HepG2 (cell line): ENCODE measurements around the gene HOXC5. TPM values are rescaled to one million over a fixed set of nuclear protein-coding genes. Genes with fewer than 3 reads are reported as not detected.

Experiments used
- ATAC-seq: fragments of 200-7000 bp; cut with Tn5 transposase; 3 replicates; pipeline ENCODE4 v1.9.1; 2020; ENCODE audit warnings: mild to moderate bottlenecking, moderate library complexity
- BruUV-seq: library from RNA; stranded (reverse); fragments of 400-500 nt; replicated peaks from 2 replicates; lab custom pipeline; 2021; lab: Mats Ljungman, UMichigan
- CTCF ChIA-PET: fragments of 300-600 bp; formaldehyde crosslinking; extraction: SDS; loops from one replicate; lab custom pipeline; 2021; ENCODE audit warnings: low total read pairs, inconsistent platforms, low intra/inter-chr PET ratio; lab: Yijun Ruan, JAX
- POLR2A ChIA-PET: fragments of 350-600 bp; sonication (Branson Sonifier 250); formaldehyde crosslinking; loops from one replicate; lab custom pipeline; 2020; ENCODE audit warnings: antibody characterized with exemption, inconsistent platforms; lab: Yijun Ruan, JAX
- DNase-seq: peaks from one replicate; pipeline ENCODE4 v3.0.0-alpha.2; 2015; ENCODE audit warnings: low spot score
- FAIRE-seq: peaks from 3 replicates; lab custom pipeline; 2011; peaks lifted over from hg19 to GRCh38; lab: Jason Lieb, UNC
- H2AFZ ChIP-seq: one replicate; pipeline ENCODE4 v1.6.1; 2011; ENCODE audit warnings: low read length, inconsistent platforms
- H3K27ac ChIP-seq: fragments of 300-600 bp; 3 replicates; pipeline ENCODE4 v1.8.0; 2011; ENCODE audit warnings: mixed run types, mild to moderate bottlenecking, mixed read lengths, low read length, inconsistent platforms; ENCODE audit not compliant: insufficient read depth; ENCODE audit errors: extremely low read length
- H3K27me3 ChIP-seq, 2 experiments: fragments of 200-600 bp in 1 of 2; 2 replicates in 1 of 2; 3 replicates in 1 of 2; pipeline versions ENCODE4 v1.6.0 to v1.8.0; 2011; ENCODE audit warnings: low read length in 2 of 2, mild to moderate bottlenecking in 2 of 2, moderate library complexity in 2 of 2, inconsistent platforms in 1 of 2; ENCODE audit not compliant: insufficient read depth in 2 of 2, control insufficient read depth in 1 of 2
- H3K36me3 ChIP-seq, 2 experiments: fragments of 200-600 bp in 1 of 2; replicated peaks in 1 of 2; 2 replicates in 1 of 2; 3 replicates in 1 of 2; pipeline versions ENCODE4 v1.5.1 to v1.8.0; 2011; ENCODE audit warnings: low read length in 2 of 2, inconsistent platforms in 1 of 2; ENCODE audit not compliant: insufficient read depth in 2 of 2, control insufficient read depth in 1 of 2
- H3K4me1 ChIP-seq: 2 replicates; pipeline ENCODE4 v1.5.1; 2012; ENCODE audit warnings: low read length, inconsistent platforms; ENCODE audit not compliant: insufficient read depth
- H3K4me2 ChIP-seq: 2 replicates; pipeline ENCODE4 v1.6.0; 2011; ENCODE audit warnings: low read depth, low read length, inconsistent platforms
- H3K4me3 ChIP-seq, 3 experiments: fragments of 200-600 bp in 1 of 3; sonication (generic), shearing (Covaris generic) in 1 of 3; replicated peaks in 1 of 3; 2 replicates each; pipeline ENCODE4 v1.5.1; 2011 to 2016; ENCODE audit warnings: low read length in 3 of 3, inconsistent platforms in 2 of 3, low read depth in 2 of 3, mild to moderate bottlenecking in 2 of 3, control low read depth in 1 of 3, mixed read lengths in 1 of 3; ENCODE audit not compliant: insufficient read depth in 1 of 3
- H3K79me2 ChIP-seq: one replicate; pipeline ENCODE4 v1.6.1; 2011; ENCODE audit warnings: low read length, inconsistent platforms; ENCODE audit not compliant: insufficient read depth
- H3K9ac ChIP-seq: 2 replicates; pipeline ENCODE4 v1.6.0; 2011; ENCODE audit warnings: mild to moderate bottlenecking, low read depth, low read length, inconsistent platforms; ENCODE audit not compliant: insufficient read depth
- H3K9me3 ChIP-seq: 2 replicates; pipeline ENCODE4 v1.5.1; 2012; ENCODE audit warnings: mild to moderate bottlenecking, low read length
- H4K20me1 ChIP-seq: 2 replicates; pipeline ENCODE4 v1.6.0; 2011; ENCODE audit warnings: inconsistent platforms, mild to moderate bottlenecking, low read length, moderate library complexity; ENCODE audit not compliant: insufficient read depth
- MIXL1 ChIP-seq: IDR thresholded peaks from 2 replicates; pipeline ENCODE4 v1.6.1; 2016
- NFE2L2 ChIP-seq: fragments of 150-350 bp; IDR thresholded peaks from 2 replicates; pipeline ENCODE4 v1.6.1; 2014; ENCODE audit warnings: low read length
- NFIB ChIP-seq: sonication (generic); formaldehyde crosslinking; IDR thresholded peaks from 2 replicates; pipeline ENCODE4 v1.9.0; 2021; ENCODE audit warnings: missing genetic modification reagents, mild to moderate bottlenecking, borderline replicate concordance
- THAP9 ChIP-seq: sonication (generic); formaldehyde crosslinking; IDR thresholded peaks from 2 replicates; pipeline ENCODE4; 2020; ENCODE audit warnings: missing genetic modification reagents, mild to moderate bottlenecking, borderline replicate concordance
- ZNF598 ChIP-seq: sonication (generic); formaldehyde crosslinking; IDR thresholded peaks from 2 replicates; pipeline ENCODE4 v1.5.1; 2020; ENCODE audit warnings: mild to moderate bottlenecking, missing genetic modification reagents, borderline replicate concordance
- WGBS: methylation state at CpG from one replicate; pipeline ENCODE4 v1.1.6; 2017; ENCODE audit warnings: low lambda C conversion rate; 5-methylcytosine and 5-hydroxymethylcytosine counted together
- in situ Hi-C: cut with HindIII; loops from 2 replicates; pipeline ENCODE4 v1.10.0; 2017; ENCODE audit warnings: low pct_unique_long_range_greater_than_20kb; ENCODE audit not compliant: extremely low pct_ligation_motif_present
- intact Hi-C: fragments of 100-400 bp; cut with micrococcal nuclease; formaldehyde crosslinking; loops from one replicate; pipeline ENCODE4 v1.10.0; 2022; ENCODE audit not compliant: unreplicated experiment
- polyA plus RNA-seq, 8 experiments: library from polyadenylated mRNA; depleted of rRNA in 3 of 8; stranded (reverse) in 7 of 8; unstranded in 1 of 8; fragments of >200 nt; fragmentation: Illumina TruSeq in 4 of 8; extraction: Trizol in 4 of 8; gene quantifications; 2 replicates each; pipeline versions ENCODE4 v1.2.1 to v1.2.3, GENCODE V29; 2011 to 2016; ENCODE audit warnings: low read depth in 4 of 8, missing spikeins in 1 of 8, mixed read lengths in 1 of 8; ENCODE audit not compliant: insufficient read depth in 1 of 8
- total RNA-seq, 5 experiments: library from RNA; depleted of rRNA; stranded (reverse); fragments of >200 nt; fragmentation: Illumina TruSeq; extraction: Trizol; gene quantifications; 2 replicates each; pipeline ENCODE4 v1.2.3, GENCODE V29; 2016; ENCODE audit warnings: low read depth in 1 of 5
- TF ChIP-seq, protein P1 (sequence below): sonication (generic); formaldehyde crosslinking; IDR thresholded peaks from 2 replicates; pipeline ENCODE4 v1.4.0; 2020; ENCODE audit warnings: mild to moderate bottlenecking, missing genetic modification reagents
- TF ChIP-seq, protein P2 (sequence below): IDR thresholded peaks from 2 replicates; pipeline ENCODE4 v1.6.1; 2016; ENCODE audit warnings: low read depth, missing genetic modification reagents, missing compliant biosample characterization

HOXC5 gene
- total and polyA plus RNA-seq, 2 of the 13 experiments (the other 11 are each of a cell fraction or from before 2014, with no cell fraction given), result not detected

DNA sequence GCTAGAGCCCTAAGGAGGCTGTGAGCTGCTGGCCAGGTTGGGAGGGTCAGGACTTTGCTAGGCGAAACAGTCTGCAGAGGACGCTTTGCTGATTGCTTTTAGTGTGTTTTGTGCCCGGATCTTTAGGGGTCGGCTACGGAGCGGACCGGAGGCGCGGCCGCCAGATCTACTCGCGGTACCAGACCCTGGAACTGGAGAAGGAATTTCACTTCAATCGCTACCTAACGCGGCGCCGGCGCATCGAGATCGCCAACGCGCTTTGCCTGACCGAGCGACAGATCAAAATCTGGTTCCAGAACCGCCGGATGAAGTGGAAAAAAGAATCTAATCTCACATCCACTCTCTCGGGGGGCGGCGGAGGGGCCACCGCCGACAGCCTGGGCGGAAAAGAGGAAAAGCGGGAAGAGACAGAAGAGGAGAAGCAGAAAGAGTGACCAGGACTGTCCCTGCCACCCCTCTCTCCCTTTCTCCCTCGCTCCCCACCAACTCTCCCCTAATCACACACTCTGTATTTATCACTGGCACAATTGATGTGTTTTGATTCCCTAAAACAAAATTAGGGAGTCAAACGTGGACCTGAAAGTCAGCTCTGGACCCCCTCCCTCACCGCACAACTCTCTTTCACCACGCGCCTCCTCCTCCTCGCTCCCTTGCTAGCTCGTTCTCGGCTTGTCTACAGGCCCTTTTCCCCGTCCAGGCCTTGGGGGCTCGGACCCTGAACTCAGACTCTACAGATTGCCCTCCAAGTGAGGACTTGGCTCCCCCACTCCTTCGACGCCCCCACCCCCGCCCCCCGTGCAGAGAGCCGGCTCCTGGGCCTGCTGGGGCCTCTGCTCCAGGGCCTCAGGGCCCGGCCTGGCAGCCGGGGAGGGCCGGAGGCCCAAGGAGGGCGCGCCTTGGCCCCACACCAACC, 3.1 kb upstream of the HOXC5 start (continued):
- no peak for TF ChIP-seq THAP9
- no peak for TF ChIP-seq MIXL1 (CRISPR knock-in tag)

GRCh38 chr12:54030442-54030801, 2.4 kb upstream of the HOXC5 start:
- ChIA-PET POLR2A (no interaction called here), CTCF (no interaction called here)
- Histone ChIP-seq H3K9ac (no peak overlapping the region), H4K20me1 (no peaks in the 10 kb centered on the region), H3K27me3 (peaks cover 4 to 86% of the 10 kb centered on the region in 2 experiments; a peak in 4 of 5 replicates), H3K36me3 (no peaks in the 10 kb centered on the region), H2AFZ (no peak overlapping the region), H3K4me3 (no peak overlapping the region), H3K4me1 (peaks cover 7% of the 10 kb centered on the region; the same call in 1 of the 2 replicates), H3K4me2 (no peak overlapping the region), H3K27ac (no peak overlapping the region), H3K79me2 (no peaks in the 10 kb centered on the region), H3K9me3 (no peaks in the 10 kb centered on the region)
- WGBS, result 43% methylated on average over 7 of the region's 7 CpGs
- no peak for FAIRE-seq
- DNase-seq, result no peak
- no peak for ATAC-seq
- in situ Hi-C loops, result loop anchor here (5.0 kb wide), 2 partner anchors 102 to 162 kb away; no protein-coding TSS in a partner anchor
- BruUV-seq, result no TSS peak
- intact Hi-C loops, result loop anchor here (5.0 kb wide), 1 partner anchor 107 kb away; no protein-coding TSS in a partner anchor
- no peak for TF ChIP-seq NFE2L2
- no peak for TF ChIP-seq ZNF598 (CRISPR knock-in tag)
- TF ChIP-seq NFIB (CRISPR knock-in tag), result no peak
- TF ChIP-seq, protein P1, sequence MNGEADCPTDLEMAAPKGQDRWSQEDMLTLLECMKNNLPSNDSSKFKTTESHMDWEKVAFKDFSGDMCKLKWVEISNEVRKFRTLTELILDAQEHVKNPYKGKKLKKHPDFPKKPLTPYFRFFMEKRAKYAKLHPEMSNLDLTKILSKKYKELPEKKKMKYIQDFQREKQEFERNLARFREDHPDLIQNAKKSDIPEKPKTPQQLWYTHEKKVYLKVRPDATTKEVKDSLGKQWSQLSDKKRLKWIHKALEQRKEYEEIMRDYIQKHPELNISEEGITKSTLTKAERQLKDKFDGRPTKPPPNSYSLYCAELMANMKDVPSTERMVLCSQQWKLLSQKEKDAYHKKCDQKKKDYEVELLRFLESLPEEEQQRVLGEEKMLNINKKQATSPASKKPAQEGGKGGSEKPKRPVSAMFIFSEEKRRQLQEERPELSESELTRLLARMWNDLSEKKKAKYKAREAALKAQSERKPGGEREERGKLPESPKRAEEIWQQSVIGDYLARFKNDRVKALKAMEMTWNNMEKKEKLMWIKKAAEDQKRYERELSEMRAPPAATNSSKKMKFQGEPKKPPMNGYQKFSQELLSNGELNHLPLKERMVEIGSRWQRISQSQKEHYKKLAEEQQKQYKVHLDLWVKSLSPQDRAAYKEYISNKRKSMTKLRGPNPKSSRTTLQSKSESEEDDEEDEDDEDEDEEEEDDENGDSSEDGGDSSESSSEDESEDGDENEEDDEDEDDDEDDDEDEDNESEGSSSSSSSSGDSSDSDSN, result no peak
- TF ChIP-seq, protein P2, sequence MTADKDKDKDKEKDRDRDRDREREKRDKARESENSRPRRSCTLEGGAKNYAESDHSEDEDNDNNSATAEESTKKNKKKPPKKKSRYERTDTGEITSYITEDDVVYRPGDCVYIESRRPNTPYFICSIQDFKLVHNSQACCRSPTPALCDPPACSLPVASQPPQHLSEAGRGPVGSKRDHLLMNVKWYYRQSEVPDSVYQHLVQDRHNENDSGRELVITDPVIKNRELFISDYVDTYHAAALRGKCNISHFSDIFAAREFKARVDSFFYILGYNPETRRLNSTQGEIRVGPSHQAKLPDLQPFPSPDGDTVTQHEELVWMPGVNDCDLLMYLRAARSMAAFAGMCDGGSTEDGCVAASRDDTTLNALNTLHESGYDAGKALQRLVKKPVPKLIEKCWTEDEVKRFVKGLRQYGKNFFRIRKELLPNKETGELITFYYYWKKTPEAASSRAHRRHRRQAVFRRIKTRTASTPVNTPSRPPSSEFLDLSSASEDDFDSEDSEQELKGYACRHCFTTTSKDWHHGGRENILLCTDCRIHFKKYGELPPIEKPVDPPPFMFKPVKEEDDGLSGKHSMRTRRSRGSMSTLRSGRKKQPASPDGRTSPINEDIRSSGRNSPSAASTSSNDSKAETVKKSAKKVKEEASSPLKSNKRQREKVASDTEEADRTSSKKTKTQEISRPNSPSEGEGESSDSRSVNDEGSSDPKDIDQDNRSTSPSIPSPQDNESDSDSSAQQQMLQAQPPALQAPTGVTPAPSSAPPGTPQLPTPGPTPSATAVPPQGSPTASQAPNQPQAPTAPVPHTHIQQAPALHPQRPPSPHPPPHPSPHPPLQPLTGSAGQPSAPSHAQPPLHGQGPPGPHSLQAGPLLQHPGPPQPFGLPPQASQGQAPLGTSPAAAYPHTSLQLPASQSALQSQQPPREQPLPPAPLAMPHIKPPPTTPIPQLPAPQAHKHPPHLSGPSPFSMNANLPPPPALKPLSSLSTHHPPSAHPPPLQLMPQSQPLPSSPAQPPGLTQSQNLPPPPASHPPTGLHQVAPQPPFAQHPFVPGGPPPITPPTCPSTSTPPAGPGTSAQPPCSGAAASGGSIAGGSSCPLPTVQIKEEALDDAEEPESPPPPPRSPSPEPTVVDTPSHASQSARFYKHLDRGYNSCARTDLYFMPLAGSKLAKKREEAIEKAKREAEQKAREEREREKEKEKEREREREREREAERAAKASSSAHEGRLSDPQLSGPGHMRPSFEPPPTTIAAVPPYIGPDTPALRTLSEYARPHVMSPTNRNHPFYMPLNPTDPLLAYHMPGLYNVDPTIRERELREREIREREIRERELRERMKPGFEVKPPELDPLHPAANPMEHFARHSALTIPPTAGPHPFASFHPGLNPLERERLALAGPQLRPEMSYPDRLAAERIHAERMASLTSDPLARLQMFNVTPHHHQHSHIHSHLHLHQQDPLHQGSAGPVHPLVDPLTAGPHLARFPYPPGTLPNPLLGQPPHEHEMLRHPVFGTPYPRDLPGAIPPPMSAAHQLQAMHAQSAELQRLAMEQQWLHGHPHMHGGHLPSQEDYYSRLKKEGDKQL (CRISPR knock-in tag), result no peak
